Measurements from ENCODE around the gene ASCC2. TPM values are rescaled to one million over a fixed set of nuclear protein-coding genes. Genes with fewer than 3 reads are reported as not detected.
A peak's percentile ranks its signal among the peaks of the same experiment; 100 is the strongest.

Gene ASCC2
- total and polyA plus RNA-seq, 9 donors: 26.9 to 55.6 (median 36.9) TPM

DNA sequence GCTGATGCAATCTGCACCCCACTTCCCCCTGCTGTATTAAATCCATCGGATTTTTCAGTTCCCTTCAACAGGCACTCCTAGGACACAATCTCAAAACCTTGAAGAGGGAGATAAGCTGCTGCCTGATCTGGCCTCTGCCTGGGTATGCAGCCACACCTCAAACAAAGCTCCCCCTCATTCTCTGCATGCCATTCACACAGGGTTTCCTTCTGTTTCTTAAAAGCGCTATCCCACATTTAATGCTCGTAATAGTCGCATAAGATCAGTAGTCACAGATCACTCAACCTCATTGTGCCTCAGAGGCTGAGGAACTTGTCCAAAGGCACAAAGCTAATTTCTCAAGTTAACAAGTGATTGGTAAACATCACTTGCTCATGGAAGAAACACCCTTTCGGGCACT, 36.9 kb downstream of the ASCC2 start:
- TF ChIP-seq POLR2A (IDR thresholded peaks at IDR 0.05) (no peak), EP300 (IDR thresholded peaks at IDR 0.05) (no peak)
- TF ChIP-seq, protein P1, sequence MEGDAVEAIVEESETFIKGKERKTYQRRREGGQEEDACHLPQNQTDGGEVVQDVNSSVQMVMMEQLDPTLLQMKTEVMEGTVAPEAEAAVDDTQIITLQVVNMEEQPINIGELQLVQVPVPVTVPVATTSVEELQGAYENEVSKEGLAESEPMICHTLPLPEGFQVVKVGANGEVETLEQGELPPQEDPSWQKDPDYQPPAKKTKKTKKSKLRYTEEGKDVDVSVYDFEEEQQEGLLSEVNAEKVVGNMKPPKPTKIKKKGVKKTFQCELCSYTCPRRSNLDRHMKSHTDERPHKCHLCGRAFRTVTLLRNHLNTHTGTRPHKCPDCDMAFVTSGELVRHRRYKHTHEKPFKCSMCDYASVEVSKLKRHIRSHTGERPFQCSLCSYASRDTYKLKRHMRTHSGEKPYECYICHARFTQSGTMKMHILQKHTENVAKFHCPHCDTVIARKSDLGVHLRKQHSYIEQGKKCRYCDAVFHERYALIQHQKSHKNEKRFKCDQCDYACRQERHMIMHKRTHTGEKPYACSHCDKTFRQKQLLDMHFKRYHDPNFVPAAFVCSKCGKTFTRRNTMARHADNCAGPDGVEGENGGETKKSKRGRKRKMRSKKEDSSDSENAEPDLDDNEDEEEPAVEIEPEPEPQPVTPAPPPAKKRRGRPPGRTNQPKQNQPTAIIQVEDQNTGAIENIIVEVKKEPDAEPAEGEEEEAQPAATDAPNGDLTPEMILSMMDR (IDR thresholded peaks at IDR 0.05): no peak
- no peaks in the 10 kb centered on the region for H3K9me3 ChIP-seq
- no peak overlapping the region for H3K27ac ChIP-seq
- H3K36me3 ChIP-seq: no peaks in the 10 kb centered on the region
- no peak for DNase-seq
- intact Hi-C loops (cut with DNase I): no loop called here
- H3K27me3 ChIP-seq: no peaks in the 10 kb centered on the region
- no peak overlapping the region for H3K4me3 ChIP-seq
- H3K4me1 ChIP-seq (ENCODE audit: insufficient read depth): no peaks in the 10 kb centered on the region
- WGBS, 3 donors: 16 to 38% (median 36%) methylated on average over 5 of the region's 5 CpGs

DNA sequence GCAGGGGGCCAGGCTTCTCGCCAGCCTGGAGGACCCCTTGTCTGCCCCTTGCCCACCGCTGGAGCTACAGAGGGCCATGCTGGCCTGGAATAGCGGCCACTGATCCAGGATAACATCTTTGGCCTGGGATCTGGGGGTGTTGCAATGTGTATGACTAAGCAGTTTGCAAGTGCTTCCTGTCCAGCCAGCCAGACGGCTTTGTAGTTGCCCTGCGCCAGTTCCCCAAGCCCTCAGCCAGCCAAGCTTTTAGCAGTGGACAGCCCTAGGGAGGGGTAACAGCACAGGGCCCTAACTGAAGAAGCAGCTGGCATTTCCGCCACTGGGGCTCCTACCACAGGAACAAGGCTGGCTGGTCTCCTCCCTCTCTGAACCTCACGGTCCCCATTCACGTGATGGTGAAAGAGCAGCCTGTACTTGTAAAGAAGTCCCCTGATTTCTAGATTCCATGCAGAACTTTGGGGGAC, 38.8 kb downstream of the ASCC2 start:
- no peaks in the 10 kb centered on the region for H3K4me1 ChIP-seq (ENCODE audit: insufficient read depth)
- 38 to 68% (median 43%) methylated on average over 8 of the region's 8 CpGs for WGBS, 3 donors
- DNase-seq: peak; percentile 51 to 84 (median 78)
- H3K36me3 ChIP-seq: no peaks in the 10 kb centered on the region
- H3K27me3 ChIP-seq: no peaks in the 10 kb centered on the region
- H3K4me3 ChIP-seq: no peak overlapping the region
- TF ChIP-seq EP300 (IDR thresholded peaks at IDR 0.05) (no peak), POLR2A (IDR thresholded peaks at IDR 0.05) (no peak)
- TF ChIP-seq, protein P1 (IDR thresholded peaks at IDR 0.05): no peak
- peak overlapping the region in 1 of 2 donors; percentile 2 for H3K27ac ChIP-seq
- intact Hi-C loops (cut with DNase I): no loop called here
- no peaks in the 10 kb centered on the region for H3K9me3 ChIP-seq

DNA sequence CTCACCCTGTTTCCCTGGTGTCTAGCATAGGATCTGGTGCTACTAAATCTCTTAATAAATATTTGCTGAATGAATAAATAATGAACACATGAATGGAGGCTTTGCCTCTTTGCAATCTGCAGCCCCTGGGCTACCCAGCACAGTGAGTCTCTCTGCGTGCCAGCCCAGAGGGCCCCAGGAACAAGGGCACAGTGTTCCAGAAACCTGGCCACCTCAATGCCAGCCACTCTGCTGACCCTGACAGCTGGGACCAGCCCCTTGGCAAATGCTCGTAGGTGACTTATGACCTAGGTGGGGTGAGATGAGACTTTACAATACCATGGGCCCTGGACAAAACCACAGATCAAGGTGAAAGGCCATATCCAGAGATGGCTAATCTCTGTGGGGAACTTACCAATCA, 39.3 kb downstream of the ASCC2 start:
- no peaks in the 10 kb centered on the region for H3K27me3 ChIP-seq
- no peak overlapping the region for H3K27ac ChIP-seq
- H3K36me3 ChIP-seq: no peaks in the 10 kb centered on the region
- intact Hi-C loops (cut with DNase I): no loop called here
- H3K9me3 ChIP-seq: no peaks in the 10 kb centered on the region
- WGBS, 3 donors: 75 to 90% (median 85%) methylated on average over 2 of the region's 2 CpGs
- no peaks in the 10 kb centered on the region for H3K4me1 ChIP-seq (ENCODE audit: insufficient read depth)
- H3K4me3 ChIP-seq: no peak overlapping the region
- TF ChIP-seq, protein P1 (IDR thresholded peaks at IDR 0.05): no peak
- TF ChIP-seq EP300 (IDR thresholded peaks at IDR 0.05) (no peak), POLR2A (IDR thresholded peaks at IDR 0.05) (no peak)
- no peak for DNase-seq

DNA sequence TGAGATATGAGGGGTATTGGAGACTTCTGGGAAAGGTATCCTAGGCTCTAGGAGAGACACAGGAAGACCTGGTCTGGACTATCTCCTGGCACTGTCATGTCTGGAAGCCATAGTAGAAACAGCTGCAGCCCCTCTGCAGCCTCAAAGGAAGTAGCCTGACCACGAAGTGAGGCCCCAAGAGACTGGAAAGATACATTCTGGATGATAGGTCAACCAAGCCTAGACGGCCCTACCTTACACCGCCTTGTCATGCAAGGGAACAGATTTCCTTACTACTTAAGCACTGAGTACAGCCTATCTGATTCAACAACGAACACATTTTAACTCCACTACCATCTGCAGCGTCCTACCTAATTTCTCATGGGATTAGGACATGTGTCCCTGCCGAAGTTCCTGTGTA, 39.8 kb downstream of the ASCC2 start:
- intact Hi-C loops (cut with DNase I): no loop called here
- Histone ChIP-seq H3K27ac (no peak overlapping the region), H3K27me3 (no peaks in the 10 kb centered on the region), H3K36me3 (no peaks in the 10 kb centered on the region), H3K4me1 (ENCODE audit: insufficient read depth) (no peaks in the 10 kb centered on the region), H3K4me3 (no peak overlapping the region), H3K9me3 (no peaks in the 10 kb centered on the region)
- WGBS, 3 donors: 75 to 84% (median 81%) methylated on average over 6 of the region's 6 CpGs
- DNase-seq: no peak
- TF ChIP-seq POLR2A (IDR thresholded peaks at IDR 0.05) (no peak), EP300 (IDR thresholded peaks at IDR 0.05) (no peak)
- TF ChIP-seq, protein P1 (IDR thresholded peaks at IDR 0.05): no peak

Measured in ovary (tissue), 9 donors.